VCaP (cell line): ENCODE data around the gene TRIM32.

ENCODE experiments used
- H3K27ac ChIP-seq: fragments of 450-650 bp; 2 replicates; pipeline ENCODE4 v1.5.1; 2017
- TF ChIP-seq, protein P1 (sequence below): fragments of 450-650 bp; conservative IDR thresholded peaks from 2 replicates; pipeline ENCODE4 v1.5.1; 2017; ENCODE audit warnings: mild to moderate bottlenecking, moderate library complexity

The TRIM32 gene

DNA sequence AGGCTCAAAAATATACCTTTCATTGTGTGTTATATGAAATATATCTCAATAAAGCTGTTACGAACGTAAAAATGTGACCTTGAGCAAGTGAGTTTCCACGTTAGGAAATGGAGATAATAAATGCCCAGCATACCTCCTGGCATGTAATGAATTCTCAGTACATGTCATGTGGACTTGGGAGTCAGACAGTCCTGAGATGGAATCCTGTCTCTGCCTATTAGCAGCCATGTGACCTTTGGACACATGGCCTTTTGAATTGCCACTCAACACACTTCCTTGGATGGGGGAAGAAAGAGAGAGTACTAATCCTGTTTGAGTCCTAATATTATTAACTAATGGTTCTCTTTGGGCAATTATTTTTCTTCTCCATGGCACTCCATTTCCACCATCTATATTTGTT lies 25.7 kb downstream of the TRIM32 start:
- TF ChIP-seq, protein P1, sequence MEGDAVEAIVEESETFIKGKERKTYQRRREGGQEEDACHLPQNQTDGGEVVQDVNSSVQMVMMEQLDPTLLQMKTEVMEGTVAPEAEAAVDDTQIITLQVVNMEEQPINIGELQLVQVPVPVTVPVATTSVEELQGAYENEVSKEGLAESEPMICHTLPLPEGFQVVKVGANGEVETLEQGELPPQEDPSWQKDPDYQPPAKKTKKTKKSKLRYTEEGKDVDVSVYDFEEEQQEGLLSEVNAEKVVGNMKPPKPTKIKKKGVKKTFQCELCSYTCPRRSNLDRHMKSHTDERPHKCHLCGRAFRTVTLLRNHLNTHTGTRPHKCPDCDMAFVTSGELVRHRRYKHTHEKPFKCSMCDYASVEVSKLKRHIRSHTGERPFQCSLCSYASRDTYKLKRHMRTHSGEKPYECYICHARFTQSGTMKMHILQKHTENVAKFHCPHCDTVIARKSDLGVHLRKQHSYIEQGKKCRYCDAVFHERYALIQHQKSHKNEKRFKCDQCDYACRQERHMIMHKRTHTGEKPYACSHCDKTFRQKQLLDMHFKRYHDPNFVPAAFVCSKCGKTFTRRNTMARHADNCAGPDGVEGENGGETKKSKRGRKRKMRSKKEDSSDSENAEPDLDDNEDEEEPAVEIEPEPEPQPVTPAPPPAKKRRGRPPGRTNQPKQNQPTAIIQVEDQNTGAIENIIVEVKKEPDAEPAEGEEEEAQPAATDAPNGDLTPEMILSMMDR = no peak
- H3K27ac ChIP-seq = no peak overlapping the region

DNA sequence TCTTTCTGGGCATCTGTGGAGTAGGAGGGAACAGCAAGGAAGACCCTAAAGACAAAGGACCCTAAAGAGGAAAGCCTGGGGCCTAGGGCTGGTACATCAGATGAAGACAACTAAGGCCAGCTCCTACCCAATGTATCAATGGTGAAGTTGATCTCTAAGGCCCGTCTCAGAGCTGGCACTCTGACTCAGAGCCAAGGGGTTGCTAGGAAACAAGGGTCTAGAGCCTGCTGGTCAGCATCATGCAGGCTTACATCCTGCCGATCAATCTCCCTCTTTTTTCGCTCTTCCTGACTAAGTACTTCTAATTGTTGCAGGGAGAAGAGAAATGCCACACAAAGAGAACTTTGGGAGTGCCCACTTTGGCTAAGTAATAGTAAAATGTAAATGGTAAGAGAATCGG lies 26.2 kb downstream of the TRIM32 start:
- no peak overlapping the region for H3K27ac ChIP-seq
- TF ChIP-seq, protein P1 = no peak

DNA sequence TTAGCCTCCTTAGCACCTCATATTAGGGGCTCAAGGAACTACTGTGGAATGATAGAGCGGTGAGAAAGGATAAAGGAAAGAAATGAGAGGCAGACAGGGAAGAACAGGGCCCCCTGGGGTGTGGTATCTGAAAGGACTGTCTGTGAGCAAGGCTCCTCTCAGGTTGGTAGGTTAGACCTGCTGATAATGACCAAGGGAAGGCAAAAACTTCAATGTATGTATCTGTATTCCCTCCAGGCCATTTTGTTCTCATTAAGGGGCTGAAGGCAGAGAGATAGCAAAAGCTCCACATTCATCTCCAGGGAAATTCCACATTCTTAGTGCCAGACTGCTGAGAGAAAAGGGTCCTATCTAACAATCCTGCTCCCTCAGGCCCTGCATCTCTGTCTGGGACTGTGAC lies 28.6 kb downstream of the TRIM32 start:
- TF ChIP-seq, protein P1 = no peak

DNA sequence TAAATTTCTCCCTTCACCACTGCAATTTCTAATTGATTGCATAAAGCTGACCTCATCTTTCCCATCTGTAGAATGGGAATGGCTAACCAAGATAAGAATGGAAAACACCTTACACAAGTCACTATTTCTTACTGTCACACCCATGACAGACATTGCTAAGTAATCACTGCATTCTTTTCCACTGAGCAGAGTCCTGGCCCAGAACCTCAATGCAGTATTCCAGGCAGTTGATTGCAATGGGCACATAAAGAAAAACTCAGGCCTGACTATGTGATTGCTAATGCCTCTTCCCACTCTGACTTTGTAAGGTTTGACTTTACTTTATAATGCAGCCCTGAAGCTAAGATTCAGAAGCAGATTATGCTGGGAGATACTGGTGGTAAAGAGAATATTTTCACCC lies 29.3 kb downstream of the TRIM32 start:
- H3K27ac ChIP-seq = no peak overlapping the region
- TF ChIP-seq, protein P1 = no peak

More for the DNA sequence above, 28.6 kb downstream of the TRIM32 start:
- no peak overlapping the region for H3K27ac ChIP-seq

DNA sequence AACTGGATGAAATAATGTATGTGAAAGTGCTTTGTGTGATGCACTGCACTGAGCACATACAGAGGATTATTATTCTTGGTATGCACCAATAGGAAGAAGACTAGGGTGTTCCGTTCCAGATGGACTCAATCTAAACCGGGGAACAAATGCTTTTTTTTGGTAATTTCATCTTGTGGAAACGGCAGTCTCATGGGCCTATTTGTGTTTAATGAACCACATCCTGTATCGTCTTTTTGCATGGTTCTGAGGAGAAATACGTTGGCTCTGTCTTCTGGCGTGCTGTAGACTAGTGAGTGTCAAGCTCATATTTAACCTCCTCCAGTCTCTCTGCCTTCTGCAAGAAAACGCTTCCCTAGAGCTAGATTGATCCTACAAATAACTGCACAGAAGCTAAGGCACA lies 30.0 kb downstream of the TRIM32 start:
- H3K27ac ChIP-seq = no peak overlapping the region
- TF ChIP-seq, protein P1 = no peak

DNA sequence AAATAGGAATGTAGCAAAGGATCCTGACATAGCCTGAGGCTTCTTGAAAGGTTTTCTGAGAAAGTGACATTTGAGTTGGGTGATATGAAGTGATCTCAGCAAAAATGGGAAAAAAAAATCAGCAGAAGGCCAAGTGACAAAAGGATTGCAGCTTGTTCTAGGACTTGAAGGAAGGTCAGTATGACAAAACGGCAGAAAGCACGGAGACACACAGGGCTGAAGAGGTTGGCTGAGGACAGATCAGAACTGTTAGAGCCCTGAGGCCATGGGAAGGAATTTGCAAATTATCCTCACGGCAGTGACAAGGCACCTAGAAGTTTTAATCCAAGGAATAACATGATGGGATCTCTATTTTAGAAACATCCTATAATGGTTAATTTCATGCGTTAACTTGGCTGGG lies 31.0 kb downstream of the TRIM32 start:
- no peak overlapping the region for H3K27ac ChIP-seq
- TF ChIP-seq, protein P1 = no peak

DNA sequence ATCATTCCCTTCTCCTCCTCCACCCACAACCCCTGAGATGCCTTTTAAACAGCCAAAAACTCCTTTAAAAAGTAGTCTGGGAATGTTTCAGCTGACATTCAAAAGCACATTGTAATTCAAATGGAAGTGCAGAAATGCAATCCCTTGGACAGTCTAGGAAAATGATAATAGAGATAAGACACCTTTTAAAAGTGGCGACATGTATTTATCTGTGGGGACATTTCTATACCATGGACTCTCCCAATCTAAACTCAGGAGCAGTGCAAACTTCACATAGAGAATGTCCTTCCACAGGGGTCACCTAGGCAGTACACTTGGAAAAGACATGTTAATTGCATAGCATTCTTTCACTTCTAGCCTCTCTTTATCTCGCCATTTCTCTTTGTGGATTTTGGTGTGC lies 33.0 kb downstream of the TRIM32 start:
- no peak overlapping the region for H3K27ac ChIP-seq
- TF ChIP-seq, protein P1 = no peak

DNA sequence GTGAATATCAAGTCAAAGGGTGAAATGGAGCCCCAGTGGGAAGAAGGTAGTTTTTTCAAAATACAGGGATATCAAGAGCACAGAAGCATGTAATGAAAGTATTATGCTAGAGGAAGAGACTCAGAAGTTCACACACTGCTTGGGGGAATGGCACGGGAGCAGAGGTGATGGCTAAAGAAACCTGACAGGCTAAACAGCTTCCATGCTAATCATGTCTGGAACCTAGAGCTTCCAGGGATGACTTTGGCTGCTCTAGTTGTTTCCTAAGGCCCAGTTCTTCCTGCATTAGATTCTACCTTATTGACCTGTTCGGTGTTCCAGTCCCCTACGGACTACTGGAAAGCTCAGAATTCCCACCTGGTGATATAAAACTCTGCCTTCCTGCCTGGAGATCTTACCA lies 34.3 kb downstream of the TRIM32 start:
- TF ChIP-seq, protein P1 = no peak
- H3K27ac ChIP-seq = no peak overlapping the region
